Esophagus muscularis mucosa (tissue), 4 donors: ENCODE results near the gene OSBPL7.

ENCODE experiments used
- CTCF ChIP-seq, 3 experiments: fragments of 200-600 bp in 2 of 3; fragments of 450-650 bp in 1 of 3; sonication (generic) in 2 of 3; IDR thresholded peaks; one replicate each; pipeline ENCODE4 v1.5.1; 2017 to 2019; ENCODE audit warnings: antibody characterized with exemption in 3 of 3, mild to moderate bottlenecking in 2 of 3, moderate library complexity in 1 of 3
- EP300 ChIP-seq: sonication (generic); formaldehyde crosslinking; IDR thresholded peaks from one replicate; pipeline ENCODE4 v1.6.1; 2017; ENCODE audit warnings: antibody characterized with exemption
- POLR2A ChIP-seq: fragments of 450-650 bp; IDR thresholded peaks from one replicate; pipeline ENCODE4 v1.6.1; 2017; ENCODE audit warnings: antibody characterized with exemption, moderate library complexity, mild to moderate bottlenecking, low read depth

DNA sequence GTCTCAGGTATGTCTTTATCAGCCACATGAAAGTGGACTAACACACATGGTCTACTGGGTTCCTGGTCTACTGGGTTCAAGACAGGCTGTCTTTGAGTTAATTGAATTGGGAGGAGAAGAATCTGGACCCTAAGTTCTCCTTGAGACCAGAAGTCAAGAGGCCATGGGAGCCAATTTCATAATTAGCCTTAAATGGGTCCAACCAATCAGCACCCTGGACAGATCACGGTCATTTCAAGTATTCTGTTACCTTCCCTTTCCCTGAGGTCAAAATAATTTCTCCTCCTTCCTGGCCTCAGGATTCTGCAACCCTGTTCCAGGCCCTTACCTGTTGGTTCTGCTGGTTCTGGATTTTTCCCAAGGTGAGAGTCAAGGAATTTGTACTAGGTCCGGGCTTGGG, 23.8 kb downstream of the OSBPL7 start:
- TF ChIP-seq POLR2A (no peak), CTCF (IDR thresholded peaks at IDR 0.05) (no peak), EP300 (no peak)
